Measurements from ENCODE around the gene R3HDM4.
A peak's percentile ranks its signal among the peaks of the same experiment; 100 is the strongest.

- no peak for TF ChIP-seq PAX8 (IDR thresholded peaks at IDR 0.05)
- no peak; the same call in 1 of the 2 replicates for TF ChIP-seq POLR2AphosphoS5 (IDR thresholded peaks at IDR 0.05; ENCODE audit: low read length)
- TF ChIP-seq IKZF1 (conservative IDR thresholded peaks at IDR 0.05): no peak
- TF ChIP-seq HDGF (IDR thresholded peaks at IDR 0.05): no peak
- no peak for TF ChIP-seq SP1 (IDR thresholded peaks at IDR 0.05; ENCODE audit: low read depth, low read length)
- no peak for TF ChIP-seq ZNF274 (IDR thresholded peaks at IDR 0.05; ENCODE audit: insufficient read depth, insufficient read length)
- TF ChIP-seq CTCF (IDR thresholded peaks at IDR 0.05 in 2 of 3, conservative IDR thresholded peaks at IDR 0.05 in 1 of 3; ENCODE audit: control insufficient read depth in 2 of 3, extremely low read depth in 1 of 3, insufficient read depth in 1 of 3, low read depth in 3 of 3, low read length in 3 of 3): 0 out of 6 replicates have a peak, but pooled peaks of 1 of the 3 experiments have one; percentile 8
- TF ChIP-seq NFYA (IDR thresholded peaks at IDR 0.05; ENCODE audit: borderline replicate concordance, low read depth, low read length): no peak
- no peak for TF ChIP-seq IRF3 (IDR thresholded peaks at IDR 0.05)
- no peak for TF ChIP-seq GABPA (IDR thresholded peaks at IDR 0.05; ENCODE audit: low read depth)
- no peak for TF ChIP-seq EP300 (IDR thresholded peaks at IDR 0.05; ENCODE audit: borderline replicate concordance in 1 of 2, control insufficient read depth in 1 of 2, low read depth in 2 of 2, low read length in 2 of 2)
- no peak for TF ChIP-seq PBX3 (IDR thresholded peaks at IDR 0.05; ENCODE audit: insufficient replicate concordance, low read depth, low read length)
Measured at GRCh38 chr19:931860-932647, 19.0 kb upstream of the R3HDM4 start.

Measured in GM12878 (cell line).